Endodermal cell (in vitro differentiated cells): Measurements from ENCODE around the gene PFDN1. TPM values are rescaled to one million over a fixed set of nuclear protein-coding genes. Genes with fewer than 3 reads are reported as not detected.

Experiments
- DNase-seq: peaks from one replicate; pipeline ENCODE4 v3.0.0-alpha.2; 2017
- H3K27ac ChIP-seq: 2 replicates; pipeline ENCODE4 v1.5.1; 2013; ENCODE audit warnings: mild to moderate bottlenecking, low read depth, low read length, moderate library complexity
- H3K27me3 ChIP-seq: 2 replicates; pipeline ENCODE4 v1.6.1; 2013; ENCODE audit warnings: mild to moderate bottlenecking, low read length, moderate library complexity; ENCODE audit not compliant: insufficient read depth, control insufficient read depth, poor library complexity, severe bottlenecking
- H3K36me3 ChIP-seq: 2 replicates; pipeline ENCODE4 v1.7.0; 2013; ENCODE audit warnings: mild to moderate bottlenecking, low read length, moderate library complexity; ENCODE audit not compliant: control insufficient read depth, insufficient read depth
- H3K4me1 ChIP-seq: one replicate; pipeline ENCODE4 v1.7.0; 2013; ENCODE audit warnings: low read length; ENCODE audit not compliant: control insufficient read depth, insufficient read depth
- H3K4me3 ChIP-seq: 2 replicates; pipeline ENCODE4 v1.5.1; 2013; ENCODE audit warnings: mild to moderate bottlenecking, low read length, moderate library complexity
- H3K9ac ChIP-seq: 2 replicates; pipeline ENCODE4 v1.6.1; 2013; ENCODE audit warnings: mild to moderate bottlenecking, low read length, moderate library complexity; ENCODE audit not compliant: poor library complexity, severe bottlenecking; ENCODE audit errors: extremely low read depth
- H3K9me3 ChIP-seq: 2 replicates; pipeline ENCODE4 v1.6.1; 2013; ENCODE audit warnings: mild to moderate bottlenecking, low read length, moderate library complexity; ENCODE audit not compliant: control insufficient read depth
- H3K27ac Mint-ChIP-seq: 2 replicates; pipeline ENCODE4 v1.8.0; 2020; ENCODE audit warnings: mixed read lengths
- H3K27me3 Mint-ChIP-seq: 2 replicates; pipeline ENCODE4 v1.8.0; 2021; ENCODE audit warnings: mild to moderate bottlenecking, mixed read lengths; ENCODE audit not compliant: insufficient read depth
- H3K36me3 Mint-ChIP-seq: 2 replicates; pipeline ENCODE4 v1.8.0; 2020; ENCODE audit warnings: low read depth, mixed read lengths
- H3K4me1 Mint-ChIP-seq: 2 replicates; pipeline ENCODE4 v1.8.0; 2020; ENCODE audit warnings: mixed read lengths
- H3K4me3 Mint-ChIP-seq: 2 replicates; pipeline ENCODE4 v1.8.0; 2020; ENCODE audit warnings: mild to moderate bottlenecking, moderate library complexity, mixed read lengths
- H3K9me3 Mint-ChIP-seq: 2 replicates; pipeline ENCODE4 v1.8.0; 2020; ENCODE audit warnings: mild to moderate bottlenecking, mixed read lengths
- CTCF ChIP-seq: fragments of 200-600 bp; sonication (generic); conservative IDR thresholded peaks from 2 replicates; pipeline ENCODE4 v1.5.0; 2021; ENCODE audit warnings: antibody characterized with exemption, mild to moderate bottlenecking
- WGBS, 2 experiments: methylation state at CpG; one replicate each; pipeline versions ENCODE4 v1.1.5 to v1.1.7; 2013; ENCODE audit warnings: missing lambda C conversion rate in 2 of 2, mixed read lengths in 1 of 2; ENCODE audit not compliant: insufficient coverage in 1 of 2, insufficient read length in 1 of 2; 5-methylcytosine and 5-hydroxymethylcytosine counted together
- total RNA-seq, 2 donors: library from RNA; stranded (reverse); fragmentation: NEBNext Ultra II Directional in 1 of 2; extraction: Animal tissue kit (Norgen Biotek cat#: 25700) in 1 of 2; gene quantifications; 2 replicates in 1 of 2; 3 replicates in 1 of 2; pipeline ENCODE4 v1.2.1, GENCODE V29; 2021

The PFDN1 gene
- total RNA-seq, 2 donors from 2014 or later = 62.9 to 64.4 TPM

GRCh38 chr5:140297283-140297682 is 5.6 kb downstream of the PFDN1 start:
- Histone ChIP-seq H3K27me3 (no peaks in the 10 kb centered on the region), H3K4me1 (peaks cover 3% of the 10 kb centered on the region), H3K9ac (no peak overlapping the region), H3K4me3 (no peak overlapping the region), H3K9me3 (no peaks in the 10 kb centered on the region), H3K36me3 (peaks cover 22% of the 10 kb centered on the region), H3K27ac (no peak overlapping the region)
- Mint-ChIP-seq H3K27ac (no peak overlapping the region), H3K4me3 (no peak overlapping the region), H3K27me3 (no peaks in the 10 kb centered on the region), H3K36me3 (peaks cover 17% of the 10 kb centered on the region), H3K9me3 (no peaks in the 10 kb centered on the region), H3K4me1 (peaks cover 38% of the 10 kb centered on the region)
- no peak for TF ChIP-seq CTCF
- 95 to 100% methylated on average over 5 of the region's 5 CpGs for WGBS, 2 experiments
- no peak for DNase-seq

- TF ChIP-seq CTCF = no peak
- Histone ChIP-seq H3K27ac (no peak overlapping the region), H3K4me3 (no peak overlapping the region), H3K4me1 (peaks cover 3% of the 10 kb centered on the region), H3K9me3 (no peaks in the 10 kb centered on the region), H3K9ac (no peak overlapping the region), H3K27me3 (no peaks in the 10 kb centered on the region), H3K36me3 (peaks cover 22% of the 10 kb centered on the region)
- Mint-ChIP-seq H3K27me3 (no peaks in the 10 kb centered on the region), H3K9me3 (no peaks in the 10 kb centered on the region), H3K36me3 (peaks cover 17% of the 10 kb centered on the region), H3K4me1 (peaks cover 32% of the 10 kb centered on the region), H3K4me3 (no peak overlapping the region), H3K27ac (peak overlapping the region; percentile 36)
- 92 to 94% methylated on average over 2 to 3 of the region's 3 CpGs for WGBS, 2 experiments
- DNase-seq = no peak
Measured at GRCh38 chr5:140296289-140296688, 6.6 kb downstream of the PFDN1 start.

- Histone ChIP-seq H3K27me3 (no peaks in the 10 kb centered on the region), H3K9me3 (no peaks in the 10 kb centered on the region), H3K36me3 (peaks cover 24% of the 10 kb centered on the region), H3K4me3 (no peak overlapping the region), H3K9ac (no peak overlapping the region), H3K4me1 (no peaks in the 10 kb centered on the region), H3K27ac (no peak overlapping the region)
- 85 to 100% methylated on average over 1 of the region's 1 CpG for WGBS, 2 experiments
- DNase-seq = no peak
- TF ChIP-seq CTCF = no peak
- H3K9me3 Mint-ChIP-seq = no peaks in the 10 kb centered on the region
- H3K36me3 Mint-ChIP-seq = peaks cover 15% of the 10 kb centered on the region
- no peak overlapping the region for H3K4me3 Mint-ChIP-seq
- H3K4me1 Mint-ChIP-seq = peaks cover 29% of the 10 kb centered on the region
- H3K27ac Mint-ChIP-seq = no peak overlapping the region
- no peaks in the 10 kb centered on the region for H3K27me3 Mint-ChIP-seq
Measured at GRCh38 chr5:140295414-140295813, 7.5 kb downstream of the PFDN1 start.
